K562 (cell line): ENCODE data around the gene KIFC3.

ENCODE experiments used
- CREB1 ChIP-seq, 2 experiments: sonication (generic) in 1 of 2; formaldehyde crosslinking in 1 of 2; IDR thresholded peaks; 2 replicates each; pipeline versions ENCODE4 v1.6.1 to v1.8.0; 2012 to 2022; ENCODE audit warnings: inconsistent platforms in 1 of 2, mild to moderate bottlenecking in 1 of 2, missing genetic modification reagents in 1 of 2, moderate library complexity in 1 of 2
- ETV5 ChIP-seq: sonication (generic); formaldehyde crosslinking; IDR thresholded peaks from 2 replicates; pipeline ENCODE4 v1.4.0; 2020; ENCODE audit warnings: low read depth, mild to moderate bottlenecking, missing genetic modification reagents
- NR3C1 ChIP-seq: sonication (generic); formaldehyde crosslinking; IDR thresholded peaks from 2 replicates; pipeline ENCODE4 v1.8.1; 2022; ENCODE audit warnings: missing genetic modification reagents
- NRF1 ChIP-seq, 2 experiments: fragments of 450-650 bp; IDR thresholded peaks in 1 of 2; conservative IDR thresholded peaks in 1 of 2; 2 replicates each; pipeline ENCODE4 v1.6.1; 2014; ENCODE audit warnings: mild to moderate bottlenecking in 2 of 2
- OTX1 ChIP-seq: fragments of 450-650 bp; formaldehyde crosslinking; IDR thresholded peaks from 2 replicates; pipeline ENCODE4 v1.4.0; 2022; ENCODE audit warnings: mild to moderate bottlenecking
- POLR2AphosphoS5 ChIP-seq: IDR thresholded peaks from 2 replicates; pipeline ENCODE4 v1.6.1; 2011; ENCODE audit warnings: mild to moderate bottlenecking, low read depth, low read length, moderate library complexity; ENCODE audit not compliant: control insufficient read depth, insufficient read depth
- SRSF9 ChIP-seq: fragments of 200-400 bp; formaldehyde crosslinking; IDR thresholded peaks from 2 replicates; pipeline ENCODE4 v1.6.1; 2017; ENCODE audit warnings: low read depth, low read length, borderline replicate concordance
- ZEB2 ChIP-seq: fragments of 450-650 bp; IDR thresholded peaks from 2 replicates; pipeline ENCODE4 v1.6.1; 2016
- ZNF431 ChIP-seq: sonication (generic); formaldehyde crosslinking; IDR thresholded peaks from 2 replicates; pipeline ENCODE4 v1.8.0; 2022; ENCODE audit warnings: mild to moderate bottlenecking, missing genetic modification reagents

- TF ChIP-seq SRSF9 (no peak), CREB1 (IDR thresholded peaks at IDR 0.05) (no peak), CREB1 (CRISPR knock-in tag; IDR thresholded peaks at IDR 0.05) (no peak), ZNF431 (no peak), POLR2AphosphoS5 (no peak), NR3C1 (CRISPR knock-in tag) (no peak), ETV5 (CRISPR knock-in tag) (no peak; the same call in 1 of the 2 replicates), NRF1 (conservative IDR thresholded peaks at IDR 0.05 in 1 of 2, IDR thresholded peaks at IDR 0.05 in 1 of 2) (no peak), OTX1 (no peak), ZEB2 (no peak)
These were observed 79.1 kb downstream of the KIFC3 start for GRCh38 chr16:57723170-57723569.
